WTC11 (cell line): Measurements from ENCODE around the gene ERC1.

Experiments
- CBFB ChIP-seq: sonication (generic); formaldehyde crosslinking; IDR thresholded peaks from 2 replicates; pipeline ENCODE4 v1.8.1; 2022; ENCODE audit warnings: mild to moderate bottlenecking, low read depth, missing genetic modification reagents
- KAT7 ChIP-seq: sonication (generic); formaldehyde crosslinking; IDR thresholded peaks from 2 replicates; pipeline ENCODE4 v1.8.1; 2023; ENCODE audit warnings: missing genetic modification reagents, mild to moderate bottlenecking, borderline replicate concordance
- MXD4 ChIP-seq: fragments of 250-450 bp; sonication (Bioruptor Pico); IDR thresholded peaks from 2 replicates; pipeline ENCODE4 v1.8.0; 2021; ENCODE audit warnings: mild to moderate bottlenecking, moderate library complexity, borderline replicate concordance
- NR3C1 ChIP-seq: sonication (generic); formaldehyde crosslinking; conservative IDR thresholded peaks from 2 replicates; pipeline ENCODE4 v1.8.1; 2023; ENCODE audit warnings: low read depth, mild to moderate bottlenecking, missing genetic modification reagents
- SMAD3 ChIP-seq: sonication (generic); formaldehyde crosslinking; IDR thresholded peaks from 2 replicates; pipeline ENCODE4 v1.8.0; 2022; ENCODE audit warnings: missing genetic modification reagents, mild to moderate bottlenecking, borderline replicate concordance
- TF ChIP-seq, protein P1 (sequence below): sonication (generic); formaldehyde crosslinking; IDR thresholded peaks from 2 replicates; pipeline ENCODE4 v1.8.0; 2022; ENCODE audit warnings: mild to moderate bottlenecking, missing genetic modification reagents
- TF ChIP-seq, protein P2 (sequence below): sonication (generic); formaldehyde crosslinking; IDR thresholded peaks from 2 replicates; pipeline ENCODE4 v1.8.1; 2022; ENCODE audit warnings: missing genetic modification reagents, borderline replicate concordance
- TF ChIP-seq, protein P3 (sequence below): sonication (generic); formaldehyde crosslinking; IDR thresholded peaks from 2 replicates; pipeline ENCODE4 v1.8.1; 2022; ENCODE audit warnings: low read depth, mild to moderate bottlenecking, moderate library complexity, missing genetic modification reagents, borderline replicate concordance
- TF ChIP-seq, protein P4 (sequence below): fragments of 200-600 bp; IDR thresholded peaks from 2 replicates; pipeline ENCODE4 v1.8.0; 2022; ENCODE audit warnings: antibody characterized with exemption
- TF ChIP-seq, protein P5 (sequence below): sonication (generic); formaldehyde crosslinking; IDR thresholded peaks from 2 replicates; pipeline ENCODE4 v1.8.1; 2022; ENCODE audit warnings: mild to moderate bottlenecking, moderate library complexity, missing genetic modification reagents
- TF ChIP-seq, protein P6 (sequence below): sonication (generic); formaldehyde crosslinking; IDR thresholded peaks from 2 replicates; pipeline ENCODE4 v1.8.1; 2023; ENCODE audit warnings: mild to moderate bottlenecking, missing genetic modification reagents, moderate library complexity

DNA sequence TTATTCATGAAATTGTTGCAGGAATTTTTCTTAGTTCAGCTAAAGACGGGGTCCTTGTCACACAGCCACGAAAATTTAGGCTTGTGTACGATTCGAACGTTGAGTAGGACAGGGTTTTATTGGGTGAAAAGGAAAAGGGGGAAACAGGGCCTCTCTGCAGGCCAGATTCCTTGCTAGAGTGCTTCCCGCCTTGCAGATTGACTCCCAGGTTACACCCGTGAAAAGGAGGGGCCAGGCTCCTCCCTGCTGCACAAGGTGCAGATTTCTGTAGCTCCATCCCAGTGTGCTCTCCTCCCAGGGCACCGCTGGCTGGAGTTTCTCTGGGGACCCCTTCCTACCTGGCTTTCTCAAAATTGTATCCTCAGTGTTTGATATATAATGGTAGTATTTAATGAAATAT, 221.5 kb downstream of the ERC1 start:
- TF ChIP-seq SMAD3 (CRISPR knock-in tag) = no peak
- TF ChIP-seq, protein P1, sequence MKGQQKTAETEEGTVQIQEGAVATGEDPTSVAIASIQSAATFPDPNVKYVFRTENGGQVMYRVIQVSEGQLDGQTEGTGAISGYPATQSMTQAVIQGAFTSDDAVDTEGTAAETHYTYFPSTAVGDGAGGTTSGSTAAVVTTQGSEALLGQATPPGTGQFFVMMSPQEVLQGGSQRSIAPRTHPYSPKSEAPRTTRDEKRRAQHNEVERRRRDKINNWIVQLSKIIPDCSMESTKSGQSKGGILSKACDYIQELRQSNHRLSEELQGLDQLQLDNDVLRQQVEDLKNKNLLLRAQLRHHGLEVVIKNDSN (CRISPR knock-in tag) = no peak
- TF ChIP-seq KAT7 (CRISPR knock-in tag) = no peak
- no peak for TF ChIP-seq CBFB (CRISPR knock-in tag)
- TF ChIP-seq, protein P2, sequence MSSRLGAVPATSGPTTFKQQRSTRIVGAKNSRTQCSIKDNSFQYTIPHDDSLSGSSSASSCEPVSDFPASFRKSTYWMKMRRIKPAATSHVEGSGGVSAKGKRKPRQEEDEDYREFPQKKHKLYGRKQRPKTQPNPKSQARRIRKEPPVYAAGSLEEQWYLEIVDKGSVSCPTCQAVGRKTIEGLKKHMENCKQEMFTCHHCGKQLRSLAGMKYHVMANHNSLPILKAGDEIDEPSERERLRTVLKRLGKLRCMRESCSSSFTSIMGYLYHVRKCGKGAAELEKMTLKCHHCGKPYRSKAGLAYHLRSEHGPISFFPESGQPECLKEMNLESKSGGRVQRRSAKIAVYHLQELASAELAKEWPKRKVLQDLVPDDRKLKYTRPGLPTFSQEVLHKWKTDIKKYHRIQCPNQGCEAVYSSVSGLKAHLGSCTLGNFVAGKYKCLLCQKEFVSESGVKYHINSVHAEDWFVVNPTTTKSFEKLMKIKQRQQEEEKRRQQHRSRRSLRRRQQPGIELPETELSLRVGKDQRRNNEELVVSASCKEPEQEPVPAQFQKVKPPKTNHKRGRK = no peak
- TF ChIP-seq, protein P3, sequence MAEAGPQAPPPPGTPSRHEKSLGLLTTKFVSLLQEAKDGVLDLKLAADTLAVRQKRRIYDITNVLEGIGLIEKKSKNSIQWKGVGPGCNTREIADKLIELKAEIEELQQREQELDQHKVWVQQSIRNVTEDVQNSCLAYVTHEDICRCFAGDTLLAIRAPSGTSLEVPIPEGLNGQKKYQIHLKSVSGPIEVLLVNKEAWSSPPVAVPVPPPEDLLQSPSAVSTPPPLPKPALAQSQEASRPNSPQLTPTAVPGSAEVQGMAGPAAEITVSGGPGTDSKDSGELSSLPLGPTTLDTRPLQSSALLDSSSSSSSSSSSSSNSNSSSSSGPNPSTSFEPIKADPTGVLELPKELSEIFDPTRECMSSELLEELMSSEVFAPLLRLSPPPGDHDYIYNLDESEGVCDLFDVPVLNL (CRISPR knock-in tag) = no peak
- TF ChIP-seq, protein P4, sequence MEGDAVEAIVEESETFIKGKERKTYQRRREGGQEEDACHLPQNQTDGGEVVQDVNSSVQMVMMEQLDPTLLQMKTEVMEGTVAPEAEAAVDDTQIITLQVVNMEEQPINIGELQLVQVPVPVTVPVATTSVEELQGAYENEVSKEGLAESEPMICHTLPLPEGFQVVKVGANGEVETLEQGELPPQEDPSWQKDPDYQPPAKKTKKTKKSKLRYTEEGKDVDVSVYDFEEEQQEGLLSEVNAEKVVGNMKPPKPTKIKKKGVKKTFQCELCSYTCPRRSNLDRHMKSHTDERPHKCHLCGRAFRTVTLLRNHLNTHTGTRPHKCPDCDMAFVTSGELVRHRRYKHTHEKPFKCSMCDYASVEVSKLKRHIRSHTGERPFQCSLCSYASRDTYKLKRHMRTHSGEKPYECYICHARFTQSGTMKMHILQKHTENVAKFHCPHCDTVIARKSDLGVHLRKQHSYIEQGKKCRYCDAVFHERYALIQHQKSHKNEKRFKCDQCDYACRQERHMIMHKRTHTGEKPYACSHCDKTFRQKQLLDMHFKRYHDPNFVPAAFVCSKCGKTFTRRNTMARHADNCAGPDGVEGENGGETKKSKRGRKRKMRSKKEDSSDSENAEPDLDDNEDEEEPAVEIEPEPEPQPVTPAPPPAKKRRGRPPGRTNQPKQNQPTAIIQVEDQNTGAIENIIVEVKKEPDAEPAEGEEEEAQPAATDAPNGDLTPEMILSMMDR = no peak
- no peak for TF ChIP-seq NR3C1 (CRISPR knock-in tag)
- TF ChIP-seq, protein P5, sequence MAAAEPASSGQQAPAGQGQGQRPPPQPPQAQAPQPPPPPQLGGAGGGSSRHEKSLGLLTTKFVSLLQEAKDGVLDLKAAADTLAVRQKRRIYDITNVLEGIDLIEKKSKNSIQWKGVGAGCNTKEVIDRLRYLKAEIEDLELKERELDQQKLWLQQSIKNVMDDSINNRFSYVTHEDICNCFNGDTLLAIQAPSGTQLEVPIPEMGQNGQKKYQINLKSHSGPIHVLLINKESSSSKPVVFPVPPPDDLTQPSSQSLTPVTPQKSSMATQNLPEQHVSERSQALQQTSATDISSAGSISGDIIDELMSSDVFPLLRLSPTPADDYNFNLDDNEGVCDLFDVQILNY (CRISPR knock-in tag) = no peak
- TF ChIP-seq MXD4 (CRISPR knock-in tag) = no peak
- TF ChIP-seq, protein P6, sequence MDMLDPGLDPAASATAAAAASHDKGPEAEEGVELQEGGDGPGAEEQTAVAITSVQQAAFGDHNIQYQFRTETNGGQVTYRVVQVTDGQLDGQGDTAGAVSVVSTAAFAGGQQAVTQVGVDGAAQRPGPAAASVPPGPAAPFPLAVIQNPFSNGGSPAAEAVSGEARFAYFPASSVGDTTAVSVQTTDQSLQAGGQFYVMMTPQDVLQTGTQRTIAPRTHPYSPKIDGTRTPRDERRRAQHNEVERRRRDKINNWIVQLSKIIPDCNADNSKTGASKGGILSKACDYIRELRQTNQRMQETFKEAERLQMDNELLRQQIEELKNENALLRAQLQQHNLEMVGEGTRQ (CRISPR knock-in tag) = no peak
